T1000 (cell line): Measurements from ENCODE around the gene UBR3.
"Not testable (repeated sequence)": the region's sequence is repeated elsewhere in the genome, so short reads cannot be mapped to it uniquely, and the experiment has no call there.

Experiments
- DNase-seq: peaks from one replicate; lab custom pipeline; 2025; ENCODE audit warnings: mixed read lengths; lab: John Stamatoyannopoulos, UW

UBR3 gene

GRCh38 chr2:169945515-169945914, 118.3 kb downstream of the UBR3 start:
- no peak for DNase-seq

GRCh38 chr2:169946092-169946491, 118.8 kb downstream of the UBR3 start:
- no peak for DNase-seq

- no peak for DNase-seq
Measured at GRCh38 chr2:169946546-169946945, 119.3 kb downstream of the UBR3 start.

GRCh38 chr2:169955940-169956339, 128.7 kb downstream of the UBR3 start:
- DNase-seq = no peak

GRCh38 chr2:169957219-169957618, 130.0 kb downstream of the UBR3 start:
- not testable (repeated sequence) for DNase-seq

GRCh38 chr2:169961911-169962310, 134.7 kb downstream of the UBR3 start:
- DNase-seq = no peak

GRCh38 chr2:169963786-169964185, 136.5 kb downstream of the UBR3 start:
- no peak for DNase-seq

GRCh38 chr2:169964740-169965139, 137.5 kb downstream of the UBR3 start:
- DNase-seq = no peak

GRCh38 chr2:169965495-169965894, 138.2 kb downstream of the UBR3 start:
- DNase-seq = no peak

- no peak for DNase-seq
Measured at GRCh38 chr2:169966454-169966853, 139.2 kb downstream of the UBR3 start.

- DNase-seq = no peak
Measured at GRCh38 chr2:169968743-169969142, 141.5 kb downstream of the UBR3 start.

- DNase-seq = no peak
Measured at GRCh38 chr2:169975221-169975620, 148.0 kb downstream of the UBR3 start.

GRCh38 chr2:169976335-169976851, 149.1 kb downstream of the UBR3 start:
- no peak for DNase-seq

- DNase-seq = no peak
Measured at GRCh38 chr2:169977530-169977929, 150.3 kb downstream of the UBR3 start.

- DNase-seq = no peak
Measured at GRCh38 chr2:169978402-169979017, 151.3 kb downstream of the UBR3 start.

GRCh38 chr2:169979025-169979424, 151.8 kb downstream of the UBR3 start:
- DNase-seq = no peak

- no peak for DNase-seq
Measured at GRCh38 chr2:169980001-169980400, 152.7 kb downstream of the UBR3 start.

GRCh38 chr2:169980643-169981042, 153.4 kb downstream of the UBR3 start:
- no peak for DNase-seq

GRCh38 chr2:169982929-169983328, 155.7 kb downstream of the UBR3 start:
- no peak for DNase-seq

- no peak for DNase-seq
Measured at GRCh38 chr2:169983506-169983905, 156.3 kb downstream of the UBR3 start.

- no peak for DNase-seq
Measured at GRCh38 chr2:169984145-169984544, 156.9 kb downstream of the UBR3 start.

GRCh38 chr2:169994752-169995151, 167.5 kb downstream of the UBR3 start:
- DNase-seq = no peak

GRCh38 chr2:169997140-169997887, 170.1 kb downstream of the UBR3 start:
- no peak for DNase-seq

GRCh38 chr2:169999054-169999453, 171.8 kb downstream of the UBR3 start:
- DNase-seq = no peak
